IPS-NIHi7 (cell line): ENCODE data around the gene EPS8L1.
A peak's percentile ranks its signal among the peaks of the same experiment; 100 is the strongest.

Source experiments
- DNase-seq: peaks from one replicate; pipeline ENCODE4 v3.0.0; 2012; ENCODE audit warnings: mixed read lengths; ENCODE audit errors: extremely low spot score

The EPS8L1 gene

DNA sequence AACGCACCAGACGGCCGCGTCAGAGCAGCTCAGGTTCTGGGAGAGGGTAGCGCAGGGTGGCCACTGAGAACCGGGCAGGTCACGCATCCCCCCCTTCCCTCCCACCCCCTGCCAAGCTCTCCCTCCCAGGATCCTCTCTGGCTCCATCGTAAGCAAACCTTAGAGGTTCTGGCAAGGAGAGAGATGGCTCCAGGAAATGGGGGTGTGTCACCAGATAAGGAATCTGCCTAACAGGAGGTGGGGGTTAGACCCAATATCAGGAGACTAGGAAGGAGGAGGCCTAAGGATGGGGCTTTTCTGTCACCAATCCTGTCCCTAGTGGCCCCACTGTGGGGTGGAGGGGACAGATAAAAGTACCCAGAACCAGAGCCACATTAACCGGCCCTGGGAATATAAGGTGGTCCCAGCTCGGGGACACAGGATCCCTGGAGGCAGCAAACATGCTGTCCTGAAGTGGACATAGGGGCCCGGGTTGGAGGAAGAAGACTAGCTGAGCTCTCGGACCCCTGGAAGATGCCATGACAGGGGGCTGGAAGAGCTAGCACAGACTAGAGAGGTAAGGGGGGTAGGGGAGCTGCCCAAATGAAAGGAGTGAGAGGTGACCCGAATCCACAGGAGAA, 39.9 kb downstream of the EPS8L1 start:
- no peak for DNase-seq

- no peak for DNase-seq
Measured at GRCh38 chr19:55116232-55116858, 40.7 kb downstream of the EPS8L1 start.

DNA sequence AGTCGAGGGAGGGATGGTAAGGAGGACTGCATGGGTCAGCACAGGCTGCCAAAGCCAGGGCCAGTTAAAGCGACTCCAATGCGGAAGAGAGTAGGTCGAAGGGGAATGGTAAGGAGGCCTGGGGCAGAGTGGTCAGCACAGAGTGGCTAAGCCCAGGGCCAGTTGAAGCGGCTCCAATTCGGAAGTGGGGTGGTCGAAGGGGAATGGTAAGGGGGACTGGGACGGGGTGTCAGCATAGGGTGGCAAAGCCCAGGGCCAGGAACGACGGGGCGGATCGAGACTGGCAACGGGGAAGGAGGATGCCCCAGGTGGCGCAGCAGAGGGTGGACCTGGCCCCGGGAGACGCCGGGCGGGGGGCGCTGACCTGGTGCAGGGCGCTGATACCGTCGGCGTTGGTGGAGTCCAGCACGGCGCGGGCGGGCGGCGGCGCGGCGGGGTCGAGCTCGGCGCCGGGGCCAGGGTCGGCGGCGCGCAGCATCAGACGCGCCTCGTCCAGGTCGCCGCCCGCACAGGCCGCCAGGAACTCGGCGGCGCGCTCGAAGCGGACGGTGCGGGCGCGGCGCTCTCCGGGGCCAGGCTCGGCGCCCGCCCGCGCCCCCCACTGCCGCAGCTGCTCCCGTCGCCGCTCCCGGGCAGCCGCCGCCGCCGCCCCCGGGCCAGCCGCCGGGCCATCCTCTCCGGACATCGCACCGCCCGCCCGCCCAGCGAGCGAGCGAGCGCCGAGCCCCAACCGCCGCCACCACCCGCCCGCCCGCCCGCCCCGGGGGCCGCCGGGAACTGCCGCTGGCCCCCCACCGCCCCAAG, 41.4 kb downstream of the EPS8L1 start, which contains the start of gene PPP1R12C:
PPP1R12C (minus strand) TSS at position 779 of the 804 bp plus-strand sequence; CDS start at position 685, 94 bp downstream.
- no peak for DNase-seq

GRCh38 chr19:55117663-55118391, 42.2 kb downstream of the EPS8L1 start:
- peak; percentile 98 for DNase-seq

- peak; percentile 78 for DNase-seq
Measured at GRCh38 chr19:55118401-55118991, 42.8 kb downstream of the EPS8L1 start.

DNA sequence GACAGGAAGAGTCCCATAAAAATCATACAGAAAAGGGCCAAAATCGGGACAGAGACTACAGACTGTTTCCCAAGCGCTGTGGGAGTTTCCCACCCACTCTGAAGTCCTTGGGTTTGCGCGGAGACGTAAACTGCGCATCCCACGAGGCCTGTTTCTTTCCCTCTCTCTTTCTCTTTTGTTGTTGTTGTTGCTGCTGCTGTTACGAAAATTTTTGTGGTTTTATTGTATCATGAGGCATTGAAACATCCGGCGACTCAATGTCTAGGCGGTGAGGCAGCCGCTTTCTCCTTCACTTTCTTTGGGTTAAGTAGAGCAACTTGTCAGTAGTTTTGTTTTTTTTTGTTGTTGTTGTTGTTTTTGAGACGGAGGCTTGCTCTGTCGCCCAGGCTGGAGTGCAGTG, 43.4 kb downstream of the EPS8L1 start:
- no peak for DNase-seq

DNA sequence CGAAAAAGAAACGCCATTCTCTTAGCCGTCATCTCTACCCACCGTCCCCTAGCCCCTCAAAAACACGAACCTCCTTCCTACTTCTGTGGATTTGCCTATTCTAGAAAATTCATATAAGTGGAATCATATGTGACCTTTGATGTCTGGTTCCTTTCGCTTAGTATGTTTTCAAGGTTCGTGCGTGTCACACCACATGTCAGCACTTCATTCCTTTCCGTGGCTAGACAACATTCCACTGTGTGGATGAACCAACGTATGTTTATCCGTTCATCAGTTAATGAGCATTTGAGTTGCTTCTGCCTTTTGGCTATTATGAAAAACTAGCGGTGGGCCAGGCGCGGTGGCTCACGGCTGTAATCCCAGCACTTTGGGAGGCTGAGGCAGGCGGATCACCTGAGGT, 55.8 kb downstream of the EPS8L1 start:
- DNase-seq: no peak

- no peak for DNase-seq
Measured at GRCh38 chr19:55132453-55133129, 56.9 kb downstream of the EPS8L1 start.

- DNase-seq: no peak
Measured at GRCh38 chr19:55133639-55134444, 58.2 kb downstream of the EPS8L1 start.

GRCh38 chr19:55134736-55135135, 59.1 kb downstream of the EPS8L1 start:
- DNase-seq: no peak

DNA sequence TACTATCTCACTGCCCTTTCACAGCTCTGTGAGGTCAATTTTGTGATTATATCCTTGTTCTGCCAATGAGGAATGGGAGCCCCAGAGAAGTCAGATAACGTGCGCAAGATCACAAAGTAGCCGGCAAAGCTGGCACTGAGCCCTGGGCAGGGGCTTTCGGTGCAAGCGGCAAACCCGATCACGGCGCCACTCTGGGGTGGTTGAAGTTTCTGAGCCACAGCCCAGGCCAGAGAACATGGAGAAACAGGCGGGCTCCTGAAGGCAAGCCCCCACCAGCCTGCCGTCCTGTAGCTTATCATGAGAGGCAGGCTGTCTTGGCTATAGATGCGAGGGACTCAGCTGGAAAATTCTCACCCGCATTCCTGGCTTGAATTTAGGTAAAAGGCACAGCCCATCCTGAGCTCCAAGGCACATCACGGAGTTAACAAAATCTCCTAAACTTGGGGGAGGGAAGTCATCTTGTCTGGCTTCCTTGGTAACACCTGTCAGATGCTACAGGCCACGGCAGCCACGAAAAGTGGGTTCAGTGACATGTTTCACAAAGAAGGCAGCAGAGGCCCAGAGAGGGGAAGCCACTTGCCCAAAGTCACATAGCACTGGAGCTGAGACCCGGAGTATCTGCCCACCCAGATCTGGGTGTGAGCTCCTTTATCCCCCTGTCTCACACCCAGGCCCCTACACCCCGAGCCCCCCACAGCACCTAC, 60.9 kb downstream of the EPS8L1 start:
- no peak for DNase-seq
